ENCODE data around the gene INHA. TPM values are rescaled to one million over a fixed set of nuclear protein-coding genes. Genes with fewer than 3 reads are reported as not detected.

INHA gene
- total and polyA plus RNA-seq, 4 donors, result 0.03 to 0.15 (median 0.11) TPM

DNA sequence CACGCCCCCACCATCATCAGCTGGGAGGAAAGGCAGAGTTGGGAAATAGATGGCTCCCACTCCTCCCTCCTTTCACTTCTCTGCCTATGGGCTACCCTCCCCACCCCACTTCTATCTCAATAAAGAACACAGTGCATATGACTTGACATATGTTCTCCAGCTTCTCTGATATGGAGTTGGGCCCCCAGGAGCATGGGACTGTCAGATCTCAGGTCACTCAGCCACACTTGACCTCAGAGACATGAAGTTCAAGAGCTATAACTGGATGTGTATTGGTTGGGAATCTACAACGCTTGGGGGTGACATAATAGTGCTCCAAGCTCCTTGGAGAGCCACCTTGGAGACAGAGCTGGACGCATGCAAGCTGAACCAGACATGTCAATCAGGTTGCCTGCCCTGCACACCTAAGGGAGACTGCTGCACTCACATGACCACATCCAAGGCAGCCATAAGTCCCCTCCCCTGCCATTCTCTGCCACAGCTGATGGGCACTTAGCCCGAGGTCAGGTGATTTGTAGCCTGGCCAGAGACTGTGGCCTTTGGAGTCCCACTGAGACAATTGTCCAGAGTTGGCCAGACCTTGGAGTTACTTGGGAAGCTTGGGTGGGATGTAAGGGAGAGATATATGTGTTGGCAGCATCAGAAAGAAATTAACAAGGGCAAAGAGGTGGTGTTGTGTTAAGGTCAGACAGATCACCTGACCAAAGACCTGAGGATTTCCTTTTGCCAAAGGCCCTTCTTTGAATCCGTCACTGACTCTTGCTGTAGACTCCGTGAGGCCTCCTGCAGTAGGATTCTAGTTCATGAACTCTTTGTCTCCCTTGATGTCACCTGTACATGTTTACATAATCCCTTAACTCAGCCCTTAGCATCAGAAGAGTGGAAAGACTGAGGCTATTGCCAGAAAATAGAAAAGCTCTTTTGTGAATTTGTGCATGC is 3.7 kb downstream of the INHA start:
- no peak overlapping the region for H3K9ac ChIP-seq (ENCODE audit: low read depth in 1 of 2, low read length in 2 of 2)
- H3K4me3 ChIP-seq (ENCODE audit: low read depth in 1 of 3, low read length in 3 of 3), result no peak overlapping the region
- peaks cover 0 to 2% (median 0%) of the 10 kb centered on the region in 4 donors for H3K27me3 ChIP-seq (ENCODE audit: control insufficient read depth in 4 of 4, insufficient read depth in 4 of 4, low read length in 3 of 4)
- DNase-seq (ENCODE audit: low spot score), result no peak
- TF ChIP-seq GABPA (IDR thresholded peaks at IDR 0.05 in 1 of 2, conservative IDR thresholded peaks at IDR 0.05 in 1 of 2) (no peak), RXRA (IDR thresholded peaks at IDR 0.05) (no peak), HNF4G (IDR thresholded peaks at IDR 0.05) (no peak), HNF4A (conservative IDR thresholded peaks at IDR 0.05) (no peak), RAD21 (IDR thresholded peaks at IDR 0.05) (no peak), SP1 (IDR thresholded peaks at IDR 0.05) (no peak), JUND (IDR thresholded peaks at IDR 0.05) (no peak), NR2F2 (IDR thresholded peaks at IDR 0.05) (no peak)
- TF ChIP-seq, protein P1, sequence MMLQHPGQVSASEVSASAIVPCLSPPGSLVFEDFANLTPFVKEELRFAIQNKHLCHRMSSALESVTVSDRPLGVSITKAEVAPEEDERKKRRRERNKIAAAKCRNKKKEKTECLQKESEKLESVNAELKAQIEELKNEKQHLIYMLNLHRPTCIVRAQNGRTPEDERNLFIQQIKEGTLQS (IDR thresholded peaks at IDR 0.05), result no peak
- TF ChIP-seq, protein P2, sequence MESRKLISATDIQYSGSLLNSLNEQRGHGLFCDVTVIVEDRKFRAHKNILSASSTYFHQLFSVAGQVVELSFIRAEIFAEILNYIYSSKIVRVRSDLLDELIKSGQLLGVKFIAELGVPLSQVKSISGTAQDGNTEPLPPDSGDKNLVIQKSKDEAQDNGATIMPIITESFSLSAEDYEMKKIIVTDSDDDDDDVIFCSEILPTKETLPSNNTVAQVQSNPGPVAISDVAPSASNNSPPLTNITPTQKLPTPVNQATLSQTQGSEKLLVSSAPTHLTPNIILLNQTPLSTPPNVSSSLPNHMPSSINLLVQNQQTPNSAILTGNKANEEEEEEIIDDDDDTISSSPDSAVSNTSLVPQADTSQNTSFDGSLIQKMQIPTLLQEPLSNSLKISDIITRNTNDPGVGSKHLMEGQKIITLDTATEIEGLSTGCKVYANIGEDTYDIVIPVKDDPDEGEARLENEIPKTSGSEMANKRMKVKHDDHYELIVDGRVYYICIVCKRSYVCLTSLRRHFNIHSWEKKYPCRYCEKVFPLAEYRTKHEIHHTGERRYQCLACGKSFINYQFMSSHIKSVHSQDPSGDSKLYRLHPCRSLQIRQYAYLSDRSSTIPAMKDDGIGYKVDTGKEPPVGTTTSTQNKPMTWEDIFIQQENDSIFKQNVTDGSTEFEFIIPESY (IDR thresholded peaks at IDR 0.05), result no peak
- TF ChIP-seq, protein P3, sequence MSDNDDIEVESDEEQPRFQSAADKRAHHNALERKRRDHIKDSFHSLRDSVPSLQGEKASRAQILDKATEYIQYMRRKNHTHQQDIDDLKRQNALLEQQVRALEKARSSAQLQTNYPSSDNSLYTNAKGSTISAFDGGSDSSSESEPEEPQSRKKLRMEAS (IDR thresholded peaks at IDR 0.05), result no peak
- TF ChIP-seq, protein P4, sequence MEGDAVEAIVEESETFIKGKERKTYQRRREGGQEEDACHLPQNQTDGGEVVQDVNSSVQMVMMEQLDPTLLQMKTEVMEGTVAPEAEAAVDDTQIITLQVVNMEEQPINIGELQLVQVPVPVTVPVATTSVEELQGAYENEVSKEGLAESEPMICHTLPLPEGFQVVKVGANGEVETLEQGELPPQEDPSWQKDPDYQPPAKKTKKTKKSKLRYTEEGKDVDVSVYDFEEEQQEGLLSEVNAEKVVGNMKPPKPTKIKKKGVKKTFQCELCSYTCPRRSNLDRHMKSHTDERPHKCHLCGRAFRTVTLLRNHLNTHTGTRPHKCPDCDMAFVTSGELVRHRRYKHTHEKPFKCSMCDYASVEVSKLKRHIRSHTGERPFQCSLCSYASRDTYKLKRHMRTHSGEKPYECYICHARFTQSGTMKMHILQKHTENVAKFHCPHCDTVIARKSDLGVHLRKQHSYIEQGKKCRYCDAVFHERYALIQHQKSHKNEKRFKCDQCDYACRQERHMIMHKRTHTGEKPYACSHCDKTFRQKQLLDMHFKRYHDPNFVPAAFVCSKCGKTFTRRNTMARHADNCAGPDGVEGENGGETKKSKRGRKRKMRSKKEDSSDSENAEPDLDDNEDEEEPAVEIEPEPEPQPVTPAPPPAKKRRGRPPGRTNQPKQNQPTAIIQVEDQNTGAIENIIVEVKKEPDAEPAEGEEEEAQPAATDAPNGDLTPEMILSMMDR (IDR thresholded peaks at IDR 0.05; ENCODE audit: low read depth, low read length, missing input control), result no peak
- H3K9me3 ChIP-seq (ENCODE audit: control insufficient read depth in 4 of 4, low read length in 3 of 4), result no peaks in the 10 kb centered on the region
- peaks cover 0 to 8% (median 6%) of the 10 kb centered on the region in 4 donors for H3K4me1 ChIP-seq (ENCODE audit: control insufficient read depth in 4 of 4, insufficient read depth in 4 of 4, low read length in 3 of 4)
- no peaks in the 10 kb centered on the region for H3K36me3 ChIP-seq (ENCODE audit: control insufficient read depth in 4 of 4, insufficient read depth in 3 of 4, low read depth in 1 of 4, low read length in 3 of 4)
- H3K27ac ChIP-seq (ENCODE audit: low read depth in 1 of 2, low read length in 2 of 2), result no peak overlapping the region
- 80% methylated on average over 6 of the region's 6 CpGs for WGBS

DNA sequence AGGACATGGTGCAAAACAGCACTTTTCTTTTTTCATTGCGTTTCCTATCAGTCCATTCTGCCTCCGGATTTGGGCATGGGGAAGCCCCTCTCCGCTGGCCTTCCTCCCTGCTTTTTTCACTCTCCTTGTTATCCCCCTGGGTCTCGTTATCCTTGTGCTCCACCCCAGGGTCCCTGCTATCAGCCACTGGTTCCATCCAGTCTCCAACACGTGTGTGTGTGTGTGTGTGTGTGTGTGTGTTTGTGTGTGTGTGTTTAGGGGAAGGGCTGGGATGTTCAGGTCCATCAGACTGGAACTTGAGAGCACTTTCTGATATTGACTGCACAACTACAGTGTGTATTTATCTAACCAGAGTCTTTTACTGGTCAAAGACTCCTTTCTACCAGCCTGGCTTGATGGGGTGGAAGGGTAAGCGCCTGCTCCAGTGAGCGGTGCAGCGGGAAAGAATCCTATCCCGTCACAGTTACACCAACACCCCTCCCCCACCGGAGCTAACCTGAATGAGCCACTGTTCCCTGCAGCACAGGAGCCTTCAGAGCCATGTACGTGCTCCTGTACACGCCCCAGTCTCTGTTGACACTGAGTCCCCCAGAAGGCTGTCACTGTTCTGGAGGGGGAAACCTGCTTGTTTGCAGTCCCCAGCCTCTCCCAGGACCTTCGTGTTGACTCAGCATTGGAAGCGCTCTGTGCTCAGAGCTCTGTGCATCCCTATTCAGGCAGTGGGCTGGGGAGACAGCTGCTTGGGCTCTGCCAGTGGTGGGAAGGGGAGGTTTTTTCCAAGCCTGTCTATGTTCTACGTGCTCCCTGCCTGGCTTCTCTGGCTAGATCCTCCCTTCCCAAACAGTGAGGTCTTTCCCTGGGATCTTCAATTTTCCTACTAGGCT is 4.6 kb downstream of the INHA start:
- no peak for TF ChIP-seq TAF1 (conservative IDR thresholded peaks at IDR 0.05)
- TF ChIP-seq, protein P5, sequence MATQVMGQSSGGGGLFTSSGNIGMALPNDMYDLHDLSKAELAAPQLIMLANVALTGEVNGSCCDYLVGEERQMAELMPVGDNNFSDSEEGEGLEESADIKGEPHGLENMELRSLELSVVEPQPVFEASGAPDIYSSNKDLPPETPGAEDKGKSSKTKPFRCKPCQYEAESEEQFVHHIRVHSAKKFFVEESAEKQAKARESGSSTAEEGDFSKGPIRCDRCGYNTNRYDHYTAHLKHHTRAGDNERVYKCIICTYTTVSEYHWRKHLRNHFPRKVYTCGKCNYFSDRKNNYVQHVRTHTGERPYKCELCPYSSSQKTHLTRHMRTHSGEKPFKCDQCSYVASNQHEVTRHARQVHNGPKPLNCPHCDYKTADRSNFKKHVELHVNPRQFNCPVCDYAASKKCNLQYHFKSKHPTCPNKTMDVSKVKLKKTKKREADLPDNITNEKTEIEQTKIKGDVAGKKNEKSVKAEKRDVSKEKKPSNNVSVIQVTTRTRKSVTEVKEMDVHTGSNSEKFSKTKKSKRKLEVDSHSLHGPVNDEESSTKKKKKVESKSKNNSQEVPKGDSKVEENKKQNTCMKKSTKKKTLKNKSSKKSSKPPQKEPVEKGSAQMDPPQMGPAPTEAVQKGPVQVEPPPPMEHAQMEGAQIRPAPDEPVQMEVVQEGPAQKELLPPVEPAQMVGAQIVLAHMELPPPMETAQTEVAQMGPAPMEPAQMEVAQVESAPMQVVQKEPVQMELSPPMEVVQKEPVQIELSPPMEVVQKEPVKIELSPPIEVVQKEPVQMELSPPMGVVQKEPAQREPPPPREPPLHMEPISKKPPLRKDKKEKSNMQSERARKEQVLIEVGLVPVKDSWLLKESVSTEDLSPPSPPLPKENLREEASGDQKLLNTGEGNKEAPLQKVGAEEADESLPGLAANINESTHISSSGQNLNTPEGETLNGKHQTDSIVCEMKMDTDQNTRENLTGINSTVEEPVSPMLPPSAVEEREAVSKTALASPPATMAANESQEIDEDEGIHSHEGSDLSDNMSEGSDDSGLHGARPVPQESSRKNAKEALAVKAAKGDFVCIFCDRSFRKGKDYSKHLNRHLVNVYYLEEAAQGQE (IDR thresholded peaks at IDR 0.05), result no peak
- no peak for TF ChIP-seq RXRA (IDR thresholded peaks at IDR 0.05)
- no peak for TF ChIP-seq HNF4G (IDR thresholded peaks at IDR 0.05)
- no peak for TF ChIP-seq RAD21 (IDR thresholded peaks at IDR 0.05)
- no peak for TF ChIP-seq EGR1 (IDR thresholded peaks at IDR 0.05; ENCODE audit: low read depth in 2 of 2)
- TF ChIP-seq YY1 (IDR thresholded peaks at IDR 0.05), result no peak
- Histone ChIP-seq H3K36me3 (ENCODE audit: control insufficient read depth in 4 of 4, insufficient read depth in 3 of 4, low read depth in 1 of 4, low read length in 3 of 4) (no peaks in the 10 kb centered on the region), H3K9ac (ENCODE audit: low read depth in 1 of 2, low read length in 2 of 2) (no peak overlapping the region), H3K4me3 (ENCODE audit: low read depth in 1 of 3, low read length in 3 of 3) (no peak overlapping the region), H3K27ac (ENCODE audit: low read depth in 1 of 2, low read length in 2 of 2) (no peak overlapping the region), H3K9me3 (ENCODE audit: control insufficient read depth in 4 of 4, low read length in 3 of 4) (no peaks in the 10 kb centered on the region), H3K27me3 (ENCODE audit: control insufficient read depth in 4 of 4, insufficient read depth in 4 of 4, low read length in 3 of 4) (peaks cover 0 to 2% (median 0%) of the 10 kb centered on the region in 4 donors), H3K4me1 (ENCODE audit: control insufficient read depth in 4 of 4, insufficient read depth in 4 of 4, low read length in 3 of 4) (peaks cover 0 to 4% (median 3%) of the 10 kb centered on the region in 4 donors)
- DNase-seq (ENCODE audit: low spot score), result no peak
- WGBS, result 28% methylated on average over 15 of the region's 15 CpGs
